Measurements from ENCODE around the gene PIGQ. TPM values are rescaled to one million over a fixed set of nuclear protein-coding genes. Genes with fewer than 3 reads are reported as not detected.

Gene PIGQ
- total and polyA plus RNA-seq, 2 of the 8 experiments (the other 6 are each of a cell fraction or from before 2014, with no cell fraction given): 36.0 to 49.2 TPM

DNA sequence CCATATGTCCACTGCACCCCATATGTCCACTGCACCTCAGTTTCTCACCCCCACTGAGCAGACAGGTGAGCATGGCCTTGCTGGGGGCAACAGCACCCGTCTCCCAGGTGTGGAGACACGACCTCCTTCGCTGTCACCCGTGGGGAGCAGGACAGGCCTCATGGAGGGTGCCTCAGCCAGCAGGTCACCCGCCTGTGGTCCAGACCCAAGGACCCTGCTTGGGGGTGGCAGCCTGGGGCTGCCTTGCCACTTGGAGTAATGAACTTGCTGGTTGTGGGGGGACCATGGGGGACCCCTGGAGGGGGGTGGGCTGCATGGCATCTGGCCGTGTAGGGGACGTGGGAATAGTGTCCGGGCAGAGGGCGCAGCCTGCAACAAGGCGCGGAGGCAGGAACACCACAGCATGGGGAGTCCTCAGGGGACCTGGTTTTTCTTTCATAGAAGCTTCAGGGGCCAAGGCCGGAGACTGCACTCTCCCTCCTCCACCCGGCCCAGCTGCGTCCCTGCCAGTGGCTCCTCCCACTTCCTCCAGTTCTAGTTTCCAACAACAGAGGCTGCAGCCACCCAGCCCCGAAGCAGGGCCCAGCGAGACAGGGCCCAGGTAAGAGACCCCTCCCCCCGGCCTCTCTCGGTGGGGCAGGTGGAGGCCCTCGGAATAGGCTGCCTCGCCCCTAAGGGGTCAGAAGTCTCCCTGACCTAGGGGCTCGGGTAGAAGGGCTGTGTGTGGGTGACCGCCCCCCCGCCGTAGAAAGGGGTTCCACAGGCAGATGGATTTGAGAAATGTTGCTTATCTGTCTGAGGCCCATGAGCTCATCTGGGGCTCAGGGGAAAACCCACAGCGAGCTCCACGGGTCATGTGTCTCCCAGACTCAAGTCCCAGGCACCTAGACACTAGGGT is 3.0 kb upstream of the PIGQ start, which contains the start of gene NHLRC4 (continued):
- TF ChIP-seq SP2 (IDR thresholded peaks at IDR 0.05; ENCODE audit: low read length): no peak
- no peak for TF ChIP-seq POU5F1 (IDR thresholded peaks at IDR 0.05; ENCODE audit: low read depth, low read length)

Data from H1 (cell line).